ENCODE results near the gene CDH24. TPM values are rescaled to one million over a fixed set of nuclear protein-coding genes. Genes with fewer than 3 reads are reported as not detected.
A peak's percentile ranks its signal among the peaks of the same experiment; 100 is the strongest.

Gene CDH24
- total RNA-seq, 1 experiment from 2014 or later, result 17.9 TPM

DNA sequence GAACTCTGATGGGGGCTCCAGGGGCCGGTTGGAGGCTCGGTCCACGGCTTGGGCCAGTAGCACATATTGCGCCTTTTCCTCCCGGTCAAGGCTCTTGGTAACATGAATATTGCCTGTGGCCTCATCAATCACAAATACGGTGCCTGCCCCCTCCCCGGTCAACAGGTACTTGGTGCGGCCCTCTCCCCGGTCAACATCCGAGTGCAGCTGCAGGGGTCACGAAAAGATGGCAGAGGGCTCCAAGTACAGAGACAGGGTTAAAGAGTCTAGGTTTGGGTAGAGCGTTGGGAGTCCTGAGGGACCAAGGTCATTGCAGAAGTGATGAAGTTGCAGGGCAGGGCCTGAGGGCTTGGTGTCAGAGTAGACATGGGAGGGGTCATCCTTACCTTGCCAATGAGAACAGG is 2.2 kb downstream of the CDH24 start:
- ChIA-PET POLR2A (interaction anchor here (1.4 to 1.7 kb wide), 2 partner anchors 60 to 73 kb away, joined by 4 read pairs; partner anchors contain the start of gene AJUBA), CTCF (interaction anchor here (0.6 to 8.8 kb wide), 17 partner anchors 13 to 233 kb away, joined by 3 to 224 read pairs (median 16); partner anchors contain the start of genes AJUBA, PRMT5 and PSMB11)
- Mint-ChIP-seq H3K4me3 (no peak overlapping the region), H3K9me3 (no peaks in the 10 kb centered on the region), H3K27me3 (ENCODE audit: low read depth) (peaks cover 5% of the 10 kb centered on the region; the same call in 1 of the 2 replicates), H3K27ac (no peak overlapping the region), H3K36me3 (peaks cover 11% of the 10 kb centered on the region), H3K4me1 (peaks cover 16% of the 10 kb centered on the region)
- DNase-seq (ENCODE audit: low spot score) (no peak), ATAC-seq (no peak)
- TF ChIP-seq, protein P1, sequence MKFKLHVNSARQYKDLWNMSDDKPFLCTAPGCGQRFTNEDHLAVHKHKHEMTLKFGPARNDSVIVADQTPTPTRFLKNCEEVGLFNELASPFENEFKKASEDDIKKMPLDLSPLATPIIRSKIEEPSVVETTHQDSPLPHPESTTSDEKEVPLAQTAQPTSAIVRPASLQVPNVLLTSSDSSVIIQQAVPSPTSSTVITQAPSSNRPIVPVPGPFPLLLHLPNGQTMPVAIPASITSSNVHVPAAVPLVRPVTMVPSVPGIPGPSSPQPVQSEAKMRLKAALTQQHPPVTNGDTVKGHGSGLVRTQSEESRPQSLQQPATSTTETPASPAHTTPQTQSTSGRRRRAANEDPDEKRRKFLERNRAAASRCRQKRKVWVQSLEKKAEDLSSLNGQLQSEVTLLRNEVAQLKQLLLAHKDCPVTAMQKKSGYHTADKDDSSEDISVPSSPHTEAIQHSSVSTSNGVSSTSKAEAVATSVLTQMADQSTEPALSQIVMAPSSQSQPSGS (CRISPR knock-in tag; IDR thresholded peaks at IDR 0.05; ENCODE audit: borderline replicate concordance, low read depth), result no peak
- TF ChIP-seq, protein P2, sequence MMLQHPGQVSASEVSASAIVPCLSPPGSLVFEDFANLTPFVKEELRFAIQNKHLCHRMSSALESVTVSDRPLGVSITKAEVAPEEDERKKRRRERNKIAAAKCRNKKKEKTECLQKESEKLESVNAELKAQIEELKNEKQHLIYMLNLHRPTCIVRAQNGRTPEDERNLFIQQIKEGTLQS (CRISPR knock-in tag; conservative IDR thresholded peaks at IDR 0.05), result no peak
- TF ChIP-seq FOXJ3 (CRISPR knock-in tag; IDR thresholded peaks at IDR 0.05; ENCODE audit: borderline replicate concordance) (no peak), HMGA2 (CRISPR knock-in tag; IDR thresholded peaks at IDR 0.05) (no peak), ETV6 (CRISPR knock-in tag; IDR thresholded peaks at IDR 0.05) (no peak), ZNF396 (CRISPR knock-in tag; IDR thresholded peaks at IDR 0.05; ENCODE audit: borderline replicate concordance) (no peak), EMX1 (CRISPR knock-in tag; IDR thresholded peaks at IDR 0.05) (no peak), SMAD4 (CRISPR knock-in tag; IDR thresholded peaks at IDR 0.05) (no peak), IRF2 (CRISPR knock-in tag; IDR thresholded peaks at IDR 0.05; ENCODE audit: borderline replicate concordance, low read depth) (no peak)
- TF ChIP-seq, protein P3, sequence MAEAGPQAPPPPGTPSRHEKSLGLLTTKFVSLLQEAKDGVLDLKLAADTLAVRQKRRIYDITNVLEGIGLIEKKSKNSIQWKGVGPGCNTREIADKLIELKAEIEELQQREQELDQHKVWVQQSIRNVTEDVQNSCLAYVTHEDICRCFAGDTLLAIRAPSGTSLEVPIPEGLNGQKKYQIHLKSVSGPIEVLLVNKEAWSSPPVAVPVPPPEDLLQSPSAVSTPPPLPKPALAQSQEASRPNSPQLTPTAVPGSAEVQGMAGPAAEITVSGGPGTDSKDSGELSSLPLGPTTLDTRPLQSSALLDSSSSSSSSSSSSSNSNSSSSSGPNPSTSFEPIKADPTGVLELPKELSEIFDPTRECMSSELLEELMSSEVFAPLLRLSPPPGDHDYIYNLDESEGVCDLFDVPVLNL (CRISPR knock-in tag; IDR thresholded peaks at IDR 0.05; ENCODE audit: borderline replicate concordance, low read depth), result no peak
- TF ChIP-seq, protein P4, sequence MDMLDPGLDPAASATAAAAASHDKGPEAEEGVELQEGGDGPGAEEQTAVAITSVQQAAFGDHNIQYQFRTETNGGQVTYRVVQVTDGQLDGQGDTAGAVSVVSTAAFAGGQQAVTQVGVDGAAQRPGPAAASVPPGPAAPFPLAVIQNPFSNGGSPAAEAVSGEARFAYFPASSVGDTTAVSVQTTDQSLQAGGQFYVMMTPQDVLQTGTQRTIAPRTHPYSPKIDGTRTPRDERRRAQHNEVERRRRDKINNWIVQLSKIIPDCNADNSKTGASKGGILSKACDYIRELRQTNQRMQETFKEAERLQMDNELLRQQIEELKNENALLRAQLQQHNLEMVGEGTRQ (CRISPR knock-in tag; IDR thresholded peaks at IDR 0.05), result no peak
- TF ChIP-seq, protein P5, sequence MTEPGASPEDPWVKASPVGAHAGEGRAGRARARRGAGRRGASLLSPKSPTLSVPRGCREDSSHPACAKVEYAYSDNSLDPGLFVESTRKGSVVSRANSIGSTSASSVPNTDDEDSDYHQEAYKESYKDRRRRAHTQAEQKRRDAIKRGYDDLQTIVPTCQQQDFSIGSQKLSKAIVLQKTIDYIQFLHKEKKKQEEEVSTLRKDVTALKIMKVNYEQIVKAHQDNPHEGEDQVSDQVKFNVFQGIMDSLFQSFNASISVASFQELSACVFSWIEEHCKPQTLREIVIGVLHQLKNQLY (CRISPR knock-in tag; IDR thresholded peaks at IDR 0.05), result no peak

DNA sequence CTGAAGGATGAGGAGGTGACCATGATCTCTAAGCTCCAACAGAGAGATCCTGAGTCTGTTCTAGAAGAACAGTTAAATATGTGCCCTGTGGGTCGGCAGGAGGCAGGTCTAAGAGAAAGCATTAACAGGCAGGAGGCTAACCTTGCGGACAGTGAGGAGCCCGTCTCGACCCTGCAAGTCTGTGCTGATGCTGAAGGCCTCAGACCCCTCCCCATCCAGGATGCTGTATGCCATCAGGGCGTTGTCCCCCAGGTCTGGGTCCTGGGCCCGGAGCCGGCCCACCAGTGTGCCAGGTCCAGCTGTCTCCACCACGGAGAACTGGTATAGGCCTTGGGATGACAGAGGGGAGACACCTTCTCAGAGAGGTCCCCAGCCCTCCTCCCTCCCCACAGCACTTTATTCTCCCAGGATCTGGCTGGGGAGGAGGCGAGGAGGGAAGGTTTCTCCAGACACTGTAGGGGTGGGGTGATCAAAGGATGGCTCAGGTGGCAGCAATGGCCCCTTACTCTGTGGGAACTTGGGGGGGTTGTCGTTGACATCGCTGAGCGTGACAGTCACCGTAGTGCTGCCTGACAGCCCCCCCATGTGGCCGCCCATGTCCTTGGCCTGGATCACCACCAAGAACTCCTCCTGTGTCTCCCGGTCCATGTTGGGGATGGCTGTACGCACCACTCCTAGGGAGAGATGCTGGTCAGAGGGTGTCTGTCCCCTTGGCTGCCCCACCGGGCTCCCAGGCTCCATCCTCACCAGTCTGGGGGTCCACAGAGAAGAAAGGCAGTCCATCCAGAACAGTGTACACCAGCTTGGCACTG is 3.1 kb downstream of the CDH24 start:
- Mint-ChIP-seq H3K27me3 (ENCODE audit: low read depth) (peaks cover 5% of the 10 kb centered on the region; the same call in 1 of the 2 replicates), H3K4me1 (peaks cover 16% of the 10 kb centered on the region), H3K4me3 (no peak overlapping the region; the same call in 1 of the 2 replicates), H3K36me3 (peaks cover 6% of the 10 kb centered on the region; the same call in 1 of the 2 replicates), H3K27ac (no peak overlapping the region), H3K9me3 (no peaks in the 10 kb centered on the region)
- ATAC-seq (no peak), DNase-seq (ENCODE audit: low spot score) (peak; percentile 61)
- ChIA-PET POLR2A (interaction anchor here (0.7 to 0.9 kb wide), 2 partner anchors 17 to 97 kb away, joined by 3 read pairs; partner anchors contain the start of gene HAUS4), CTCF (interaction anchor here (1.0 to 8.8 kb wide), 6 partner anchors 12 to 232 kb away, joined by 3 to 224 read pairs (median 96); partner anchors contain the start of gene PSMB11)
- TF ChIP-seq OVOL2 (CRISPR knock-in tag; IDR thresholded peaks at IDR 0.05; ENCODE audit: borderline replicate concordance), result no peak

DNA sequence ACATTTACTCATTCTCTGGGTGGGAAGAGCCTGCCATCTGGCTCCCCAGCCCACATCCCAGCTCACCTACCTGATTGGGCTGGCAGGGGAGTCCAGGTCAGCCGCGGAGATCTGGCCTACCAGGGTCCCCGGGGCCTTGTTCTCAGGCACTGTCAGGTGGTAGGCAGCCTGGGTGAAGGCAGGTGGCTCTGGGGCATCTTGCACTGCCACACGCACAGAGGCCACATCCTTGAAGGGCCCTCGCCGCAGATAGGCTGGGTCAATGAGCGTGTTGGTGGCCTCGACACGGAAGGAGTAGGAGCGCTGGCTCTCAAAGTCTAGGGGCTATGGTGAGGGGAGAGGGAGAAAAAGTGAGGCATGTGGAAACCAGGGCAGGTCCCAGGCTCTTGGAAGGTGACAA is 3.9 kb downstream of the CDH24 start:
- no peak for DNase-seq (ENCODE audit: low spot score)
- TF ChIP-seq, protein P6, sequence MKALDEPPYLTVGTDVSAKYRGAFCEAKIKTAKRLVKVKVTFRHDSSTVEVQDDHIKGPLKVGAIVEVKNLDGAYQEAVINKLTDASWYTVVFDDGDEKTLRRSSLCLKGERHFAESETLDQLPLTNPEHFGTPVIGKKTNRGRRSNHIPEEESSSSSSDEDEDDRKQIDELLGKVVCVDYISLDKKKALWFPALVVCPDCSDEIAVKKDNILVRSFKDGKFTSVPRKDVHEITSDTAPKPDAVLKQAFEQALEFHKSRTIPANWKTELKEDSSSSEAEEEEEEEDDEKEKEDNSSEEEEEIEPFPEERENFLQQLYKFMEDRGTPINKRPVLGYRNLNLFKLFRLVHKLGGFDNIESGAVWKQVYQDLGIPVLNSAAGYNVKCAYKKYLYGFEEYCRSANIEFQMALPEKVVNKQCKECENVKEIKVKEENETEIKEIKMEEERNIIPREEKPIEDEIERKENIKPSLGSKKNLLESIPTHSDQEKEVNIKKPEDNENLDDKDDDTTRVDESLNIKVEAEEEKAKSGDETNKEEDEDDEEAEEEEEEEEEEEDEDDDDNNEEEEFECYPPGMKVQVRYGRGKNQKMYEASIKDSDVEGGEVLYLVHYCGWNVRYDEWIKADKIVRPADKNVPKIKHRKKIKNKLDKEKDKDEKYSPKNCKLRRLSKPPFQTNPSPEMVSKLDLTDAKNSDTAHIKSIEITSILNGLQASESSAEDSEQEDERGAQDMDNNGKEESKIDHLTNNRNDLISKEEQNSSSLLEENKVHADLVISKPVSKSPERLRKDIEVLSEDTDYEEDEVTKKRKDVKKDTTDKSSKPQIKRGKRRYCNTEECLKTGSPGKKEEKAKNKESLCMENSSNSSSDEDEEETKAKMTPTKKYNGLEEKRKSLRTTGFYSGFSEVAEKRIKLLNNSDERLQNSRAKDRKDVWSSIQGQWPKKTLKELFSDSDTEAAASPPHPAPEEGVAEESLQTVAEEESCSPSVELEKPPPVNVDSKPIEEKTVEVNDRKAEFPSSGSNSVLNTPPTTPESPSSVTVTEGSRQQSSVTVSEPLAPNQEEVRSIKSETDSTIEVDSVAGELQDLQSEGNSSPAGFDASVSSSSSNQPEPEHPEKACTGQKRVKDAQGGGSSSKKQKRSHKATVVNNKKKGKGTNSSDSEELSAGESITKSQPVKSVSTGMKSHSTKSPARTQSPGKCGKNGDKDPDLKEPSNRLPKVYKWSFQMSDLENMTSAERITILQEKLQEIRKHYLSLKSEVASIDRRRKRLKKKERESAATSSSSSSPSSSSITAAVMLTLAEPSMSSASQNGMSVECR (CRISPR knock-in tag; IDR thresholded peaks at IDR 0.05; ENCODE audit: borderline replicate concordance), result no peak
- TF ChIP-seq, protein P7, sequence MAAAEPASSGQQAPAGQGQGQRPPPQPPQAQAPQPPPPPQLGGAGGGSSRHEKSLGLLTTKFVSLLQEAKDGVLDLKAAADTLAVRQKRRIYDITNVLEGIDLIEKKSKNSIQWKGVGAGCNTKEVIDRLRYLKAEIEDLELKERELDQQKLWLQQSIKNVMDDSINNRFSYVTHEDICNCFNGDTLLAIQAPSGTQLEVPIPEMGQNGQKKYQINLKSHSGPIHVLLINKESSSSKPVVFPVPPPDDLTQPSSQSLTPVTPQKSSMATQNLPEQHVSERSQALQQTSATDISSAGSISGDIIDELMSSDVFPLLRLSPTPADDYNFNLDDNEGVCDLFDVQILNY (CRISPR knock-in tag; IDR thresholded peaks at IDR 0.05), result no peak
- no peak for TF ChIP-seq ZNF423 (CRISPR knock-in tag; IDR thresholded peaks at IDR 0.05)

More for the DNA sequence above, 3.9 kb downstream of the CDH24 start:
- Mint-ChIP-seq H3K9me3 (no peaks in the 10 kb centered on the region), H3K27me3 (ENCODE audit: low read depth) (peaks cover 5% of the 10 kb centered on the region; the same call in 1 of the 2 replicates), H3K4me1 (peaks cover 16% of the 10 kb centered on the region), H3K27ac (no peak overlapping the region; the same call in 1 of the 2 replicates), H3K4me3 (no peak overlapping the region), H3K36me3 (peaks cover 3% of the 10 kb centered on the region; the same call in 1 of the 2 replicates)
- POLR2A ChIA-PET, result interaction anchor here (0.7 to 0.9 kb wide), 2 partner anchors 18 to 97 kb away, joined by 3 read pairs; partner anchors contain the start of gene HAUS4
- CTCF ChIA-PET, result interaction anchor here (1.0 to 8.8 kb wide), 5 partner anchors 15 to 123 kb away, joined by 3 to 224 read pairs (median 67); no protein-coding TSS in a partner anchor
- no peak for ATAC-seq

All from WTC11 (cell line).